ENCODE results near the gene C19orf47. TPM values are rescaled to one million over a fixed set of nuclear protein-coding genes. Genes with fewer than 3 reads are reported as not detected.

The C19orf47 gene
- total RNA-seq, 2 donors from 2014 or later = 20.8 to 27.3 TPM

GRCh38 chr19:40315812-40316470 is 32.3 kb downstream of the C19orf47 start:
- WGBS = 73% methylated on average over 5 of the region's 5 CpGs
- no peak for DNase-seq (ENCODE audit: low spot score)
- no peak overlapping the region for H3K4me3 ChIP-seq
- intact Hi-C loops (cut with DNase I) = no loop called here
- H3K36me3 ChIP-seq = no peaks in the 10 kb centered on the region
- H3K27me3 ChIP-seq (replicated peaks; ENCODE audit: insufficient read depth) = no peaks in the 10 kb centered on the region
- no peaks in the 10 kb centered on the region for H3K9me3 ChIP-seq
- H3K27ac ChIP-seq = no peak overlapping the region
- H3K4me1 ChIP-seq (replicated peaks) = no peaks in the 10 kb centered on the region
- TF ChIP-seq POLR2A (IDR thresholded peaks at IDR 0.05) (no peak), CTCF (IDR thresholded peaks at IDR 0.05) (no peak), POLR2AphosphoS5 (IDR thresholded peaks at IDR 0.05) (no peak)

- WGBS = 72% methylated on average over 2 of the region's 2 CpGs
- Histone ChIP-seq H3K27me3 (replicated peaks; ENCODE audit: insufficient read depth) (no peaks in the 10 kb centered on the region), H3K36me3 (no peaks in the 10 kb centered on the region), H3K9me3 (no peaks in the 10 kb centered on the region), H3K4me1 (replicated peaks) (no peaks in the 10 kb centered on the region), H3K27ac (no peak overlapping the region), H3K4me3 (no peak overlapping the region)
- intact Hi-C loops (cut with DNase I) = no loop called here
- DNase-seq (ENCODE audit: low spot score) = no peak
- TF ChIP-seq POLR2AphosphoS5 (IDR thresholded peaks at IDR 0.05) (no peak), POLR2A (IDR thresholded peaks at IDR 0.05) (no peak)
These were observed 33.5 kb downstream of the C19orf47 start for GRCh38 chr19:40314656-40315055.

- Histone ChIP-seq H3K4me1 (replicated peaks) (no peaks in the 10 kb centered on the region), H3K4me3 (no peak overlapping the region), H3K27me3 (replicated peaks; ENCODE audit: insufficient read depth) (no peaks in the 10 kb centered on the region), H3K27ac (no peak overlapping the region), H3K36me3 (no peaks in the 10 kb centered on the region), H3K9me3 (no peaks in the 10 kb centered on the region)
- 94% methylated on average over 9 of the region's 9 CpGs for WGBS
- intact Hi-C loops (cut with DNase I) = no loop called here
- TF ChIP-seq POLR2A (IDR thresholded peaks at IDR 0.05) (no peak), POLR2AphosphoS5 (IDR thresholded peaks at IDR 0.05) (no peak), CTCF (IDR thresholded peaks at IDR 0.05) (no peak)
- no peak for DNase-seq (ENCODE audit: low spot score)
These were observed 34.8 kb downstream of the C19orf47 start for GRCh38 chr19:40313229-40313983.

- intact Hi-C loops (cut with DNase I) = no loop called here
- no peak for TF ChIP-seq POLR2AphosphoS5 (IDR thresholded peaks at IDR 0.05)
- WGBS = 85% methylated on average over 2 of the region's 2 CpGs
- no peaks in the 10 kb centered on the region for H3K27me3 ChIP-seq (replicated peaks; ENCODE audit: insufficient read depth)
- no peak overlapping the region for H3K4me3 ChIP-seq
- DNase-seq (ENCODE audit: low spot score) = no peak
- H3K36me3 ChIP-seq = no peaks in the 10 kb centered on the region
- no peaks in the 10 kb centered on the region for H3K4me1 ChIP-seq (replicated peaks)
- no peaks in the 10 kb centered on the region for H3K9me3 ChIP-seq
- no peak overlapping the region for H3K27ac ChIP-seq
These were observed 35.7 kb downstream of the C19orf47 start for GRCh38 chr19:40312533-40312932.

- no peaks in the 10 kb centered on the region for H3K9me3 ChIP-seq
- no peak overlapping the region for H3K27ac ChIP-seq
- no peak for DNase-seq (ENCODE audit: low spot score)
- no peak for TF ChIP-seq CTCF (IDR thresholded peaks at IDR 0.05)
- no peak for TF ChIP-seq POLR2AphosphoS5 (IDR thresholded peaks at IDR 0.05)
- TF ChIP-seq POLR2A (IDR thresholded peaks at IDR 0.05) = no peak
- H3K4me1 ChIP-seq (replicated peaks) = no peaks in the 10 kb centered on the region
- 87% methylated on average over 1 of the region's 1 CpG for WGBS
- intact Hi-C loops (cut with DNase I) = loop anchor here (5.0 kb wide), 1 partner anchor 288 kb away; no protein-coding TSS in a partner anchor
- no peaks in the 10 kb centered on the region for H3K36me3 ChIP-seq
- H3K27me3 ChIP-seq (replicated peaks; ENCODE audit: insufficient read depth) = no peaks in the 10 kb centered on the region
- H3K4me3 ChIP-seq = no peak overlapping the region
These were observed 38.5 kb downstream of the C19orf47 start for GRCh38 chr19:40309666-40310065.
